Stomach (tissue), 9 donors: ENCODE measurements around the gene HEXB. TPM values are rescaled to one million over a fixed set of nuclear protein-coding genes. Genes with fewer than 3 reads are reported as not detected.

Experiments used
- DNase-seq, 2 donors: peaks; one replicate each; pipeline versions ENCODE4 v3.0.0 to v3.0.0-alpha.2; 2013 to 2019
- H3K27ac ChIP-seq, 5 donors: fragments of 200-600 bp in 4 of 5; sonication (generic) in 4 of 5; one replicate each; pipeline ENCODE4 v1.5.1; 2013 to 2019; ENCODE audit warnings: mild to moderate bottlenecking in 1 of 5, moderate library complexity in 1 of 5
- H3K27me3 ChIP-seq, 3 donors: fragments of 200-600 bp; sonication (generic); one replicate each; pipeline ENCODE4 v1.5.1; 2017 to 2019; ENCODE audit warnings: mixed run types in 1 of 3
- H3K36me3 ChIP-seq, 4 donors: fragments of 200-600 bp; sonication (generic); 1 replicate in 3 of 4; 2 replicates in 1 of 4; pipeline ENCODE4 v1.5.1; 2016 to 2019
- H3K4me1 ChIP-seq, 4 donors: fragments of 200-600 bp; sonication (generic); one replicate each; pipeline ENCODE4 v1.5.1; 2016 to 2019
- H3K4me3 ChIP-seq, 4 donors: fragments of 200-600 bp; sonication (generic) in 3 of 4; one replicate each; pipeline ENCODE4 v1.5.1; 2016 to 2019; ENCODE audit warnings: mild to moderate bottlenecking in 1 of 4
- H3K9me3 ChIP-seq, 4 donors: fragments of 200-600 bp; sonication (generic); one replicate each; pipeline ENCODE4 v1.5.1; 2016 to 2019
- EP300 ChIP-seq: sonication (generic); formaldehyde crosslinking; IDR thresholded peaks from one replicate; pipeline ENCODE4 v1.6.1; 2017; ENCODE audit warnings: antibody characterized with exemption
- POLR2A ChIP-seq, 4 donors: fragments of 450-650 bp; IDR thresholded peaks; one replicate each; pipeline ENCODE4 v1.6.1; 2016; ENCODE audit warnings: antibody characterized with exemption in 4 of 4, control low read depth in 2 of 4, mild to moderate bottlenecking in 1 of 4, moderate library complexity in 1 of 4
- POLR2AphosphoS5 ChIP-seq, 3 donors: sonication (generic); formaldehyde crosslinking; IDR thresholded peaks; one replicate each; pipeline ENCODE4 v1.6.1; 2016; ENCODE audit warnings: antibody characterized with exemption in 3 of 3
- WGBS, 5 donors: extraction: QIAGEN DNeasy Blood & Tissue Kit in 3 of 5; methylation state at CpG; one replicate each; pipeline versions ENCODE4 v1.1.5 to v1.1.7; 2013 to 2018; 5-methylcytosine and 5-hydroxymethylcytosine counted together
- intact Hi-C: fragments of 100-400 bp; cut with DNase I; formaldehyde crosslinking; loops from one replicate; pipeline ENCODE4 v1.15.1; 2023; ENCODE audit warnings: low total_unique reads
- polyA plus RNA-seq, 3 donors: library from polyadenylated mRNA; stranded (reverse); fragments of 200-250 nt; gene quantifications; one replicate each; pipeline ENCODE4 v1.2.3, GENCODE V29; 2013
- total RNA-seq, 5 donors: library from RNA; depleted of rRNA; stranded (reverse); fragments of >200 nt; gene quantifications; one replicate each; pipeline versions ENCODE4 v1.1.0 to v1.2.3, GENCODE V29; 2014 to 2016
- TF ChIP-seq, protein P1 (sequence below), 7 experiments: fragments of 450-650 bp in 4 of 7; fragments of 200-600 bp in 3 of 7; sonication (generic) in 3 of 7; IDR thresholded peaks; one replicate each; pipeline ENCODE4 v1.5.1; 2016 to 2019; ENCODE audit warnings: antibody characterized with exemption in 7 of 7, control low read depth in 2 of 7, mild to moderate bottlenecking in 1 of 7
- donor health status: healthy with polysubstance abuse.
- donor health status: Bipolar disorder and iron deficiency.
- donor health status: healthy.

The HEXB gene
- total and polyA plus RNA-seq, 8 donors, result 25.7 to 664 (median 78.1) TPM

DNA sequence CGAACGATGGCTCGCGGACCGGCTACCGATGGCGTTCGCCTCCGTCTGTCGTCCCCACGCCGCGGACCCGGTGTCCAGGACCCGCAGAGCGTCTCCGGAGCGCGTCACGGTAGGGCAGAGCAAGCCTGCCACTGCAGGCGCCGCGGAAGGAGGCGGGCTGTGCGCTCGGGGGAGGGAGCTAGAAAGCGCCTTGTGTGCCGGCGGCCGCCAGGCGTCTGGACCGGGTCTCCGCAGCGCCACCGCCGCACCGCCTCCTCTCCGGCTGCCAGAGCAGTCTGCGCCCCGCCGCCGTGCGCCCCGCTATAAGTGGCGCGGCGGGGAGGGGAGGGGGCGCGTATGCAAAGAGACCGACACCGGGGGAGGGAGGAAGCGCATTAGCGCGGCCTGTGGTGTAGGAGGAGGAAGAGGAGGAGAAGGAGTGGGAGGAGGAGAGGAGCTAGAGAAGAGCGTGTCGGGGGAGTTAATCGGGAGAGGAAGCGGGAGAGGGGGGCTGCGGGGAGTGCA, 44.5 kb upstream of the HEXB start, which contains the start of gene ENC1:
Gene ENC1 (minus strand): TSS at position 279 of the 504 bp plus-strand sequence. CDS start 4,243 bp downstream, outside the sequence.
- Histone ChIP-seq H3K36me3 (peaks cover 3 to 8% (median 6%) of the 10 kb centered on the region in 4 donors), H3K27ac (peak within 1 kb of the TSS; percentile 82 to 94 (median 91)), H3K4me3 (peak within 1 kb of the TSS; percentile 51 to 80 (median 72)), H3K4me1 (peaks cover 18 to 70% (median 51%) of the 10 kb centered on the region in 4 donors), H3K27me3 (no peaks in the 10 kb centered on the region), H3K9me3 (no peaks in the 10 kb centered on the region)
- DNase-seq, result peak; percentile 88 to 97
- TF ChIP-seq, protein P1, sequence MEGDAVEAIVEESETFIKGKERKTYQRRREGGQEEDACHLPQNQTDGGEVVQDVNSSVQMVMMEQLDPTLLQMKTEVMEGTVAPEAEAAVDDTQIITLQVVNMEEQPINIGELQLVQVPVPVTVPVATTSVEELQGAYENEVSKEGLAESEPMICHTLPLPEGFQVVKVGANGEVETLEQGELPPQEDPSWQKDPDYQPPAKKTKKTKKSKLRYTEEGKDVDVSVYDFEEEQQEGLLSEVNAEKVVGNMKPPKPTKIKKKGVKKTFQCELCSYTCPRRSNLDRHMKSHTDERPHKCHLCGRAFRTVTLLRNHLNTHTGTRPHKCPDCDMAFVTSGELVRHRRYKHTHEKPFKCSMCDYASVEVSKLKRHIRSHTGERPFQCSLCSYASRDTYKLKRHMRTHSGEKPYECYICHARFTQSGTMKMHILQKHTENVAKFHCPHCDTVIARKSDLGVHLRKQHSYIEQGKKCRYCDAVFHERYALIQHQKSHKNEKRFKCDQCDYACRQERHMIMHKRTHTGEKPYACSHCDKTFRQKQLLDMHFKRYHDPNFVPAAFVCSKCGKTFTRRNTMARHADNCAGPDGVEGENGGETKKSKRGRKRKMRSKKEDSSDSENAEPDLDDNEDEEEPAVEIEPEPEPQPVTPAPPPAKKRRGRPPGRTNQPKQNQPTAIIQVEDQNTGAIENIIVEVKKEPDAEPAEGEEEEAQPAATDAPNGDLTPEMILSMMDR (IDR thresholded peaks at IDR 0.05), result peak in 5 of 7 experiments; percentile 50 to 81 (median 68)
- TF ChIP-seq POLR2A (IDR thresholded peaks at IDR 0.05), result no peak
- peak; percentile 13 to 90 (median 80) for TF ChIP-seq POLR2AphosphoS5 (IDR thresholded peaks at IDR 0.05)
- no peak for TF ChIP-seq EP300
- intact Hi-C loops, result loop anchor here (10.0 kb wide), 1 partner anchor 606 kb away; no protein-coding TSS in a partner anchor
- 0 to 2% (median 1%) methylated on average over 31 to 59 of the region's 59 CpGs for WGBS, 5 donors

DNA sequence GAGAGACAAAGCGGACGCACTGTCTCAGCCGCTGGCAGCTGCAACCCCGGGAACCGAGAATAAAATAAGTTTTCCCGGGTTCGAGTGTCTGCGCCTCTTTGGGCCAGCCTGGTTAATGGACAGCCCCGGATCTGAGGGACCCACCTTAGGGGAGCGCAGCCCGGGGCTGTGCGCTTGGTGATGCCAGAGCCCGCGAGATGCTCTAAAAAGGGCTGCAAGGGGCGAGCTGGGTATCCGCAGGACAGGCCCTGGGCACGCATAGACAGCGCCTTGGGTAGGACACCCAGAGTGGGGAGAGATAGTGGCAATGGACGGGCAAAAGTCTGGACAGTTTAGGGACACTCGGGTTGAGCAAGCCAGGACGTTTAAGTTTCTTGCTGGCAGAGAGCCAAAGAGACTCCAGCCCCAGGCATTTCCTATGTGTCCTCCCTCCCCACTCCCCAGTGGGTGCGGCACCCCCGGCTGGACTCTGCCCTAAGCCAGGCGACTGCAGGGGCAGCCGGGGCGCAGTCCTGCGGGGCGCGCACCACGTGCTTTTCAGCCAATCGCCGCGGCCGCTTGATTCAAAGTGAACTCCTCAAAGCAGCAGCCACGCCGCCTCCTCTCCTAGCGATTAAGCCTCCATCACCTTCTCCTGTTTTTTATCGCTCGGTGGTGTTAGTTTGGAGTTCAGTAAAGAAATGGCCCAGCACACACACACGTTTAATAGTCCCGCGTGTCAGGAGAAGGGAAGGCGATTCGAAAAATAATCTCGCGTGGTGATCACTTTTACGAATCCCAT, 43.9 kb upstream of the HEXB start:
- 0 to 1% (median 0%) methylated on average over 45 to 47 of the region's 47 CpGs for WGBS, 5 donors

DNA sequence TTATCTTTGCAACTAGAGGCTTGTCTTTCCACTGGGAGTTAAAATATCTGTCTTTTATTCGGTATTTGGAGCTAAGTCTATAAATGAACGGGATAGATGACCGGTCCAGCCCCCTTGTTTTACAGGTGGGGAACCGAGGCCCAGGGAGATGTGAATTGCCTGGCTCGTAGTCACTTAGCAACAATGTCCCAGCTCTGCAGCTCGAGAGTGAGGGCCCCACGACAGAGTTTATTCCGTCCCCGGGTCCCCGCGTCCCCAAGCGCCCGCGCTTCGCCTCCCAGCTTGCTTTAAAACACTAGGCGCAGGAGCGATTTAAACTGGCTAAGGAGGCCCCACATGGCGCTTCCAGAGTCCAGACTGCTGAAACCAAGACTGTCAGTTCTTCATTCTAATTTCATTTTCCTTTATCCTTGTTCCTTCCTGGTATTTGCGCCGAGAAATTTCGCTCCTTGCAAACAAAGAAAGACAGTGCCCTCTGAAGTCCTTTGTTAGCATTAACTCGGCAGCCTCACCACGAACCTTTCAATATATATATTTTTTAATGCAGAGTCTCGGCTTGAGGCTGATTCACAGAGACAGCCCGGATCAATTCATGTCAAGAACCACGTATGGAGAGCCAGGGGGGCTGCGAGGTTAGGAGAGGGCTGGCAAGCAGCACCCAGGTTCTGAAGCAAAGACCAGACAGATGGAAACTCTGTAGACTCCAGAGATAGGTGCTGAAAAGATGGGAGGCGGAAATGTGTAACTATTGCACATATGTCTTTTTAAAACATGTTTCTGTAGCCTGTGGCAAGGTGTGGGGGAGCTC, 43.1 kb upstream of the HEXB start:
- WGBS, 5 donors, result 4 to 7% (median 4%) methylated on average over 28 of the region's 28 CpGs
- H3K4me3 ChIP-seq, result peak overlapping the region; percentile 51 to 80 (median 72)
- H3K27ac ChIP-seq, result peak overlapping the region; percentile 82 to 94 (median 91)
- no peaks in the 10 kb centered on the region for H3K27me3 ChIP-seq
- TF ChIP-seq, protein P1 (IDR thresholded peaks at IDR 0.05), result peak in 5 of 7 experiments; percentile 31 to 65 (median 58)
- TF ChIP-seq POLR2AphosphoS5 (IDR thresholded peaks at IDR 0.05), result peak in 1 of 3 donors; percentile 30
- TF ChIP-seq POLR2A (IDR thresholded peaks at IDR 0.05), result no peak
- no peak for TF ChIP-seq EP300
- H3K4me1 ChIP-seq, result peaks cover 18 to 56% (median 42%) of the 10 kb centered on the region in 4 donors
- no peaks in the 10 kb centered on the region for H3K36me3 ChIP-seq
- DNase-seq, result peak; percentile 51 to 92
- no peaks in the 10 kb centered on the region for H3K9me3 ChIP-seq
- intact Hi-C loops, result loop anchor here (10.0 kb wide), 1 partner anchor 607 kb away; no protein-coding TSS in a partner anchor

More for the DNA sequence above, 43.9 kb upstream of the HEXB start:
- Histone ChIP-seq H3K4me1 (peaks cover 18 to 64% (median 44%) of the 10 kb centered on the region in 4 donors), H3K9me3 (no peaks in the 10 kb centered on the region), H3K36me3 (peaks cover 0 to 1% (median under 1%) of the 10 kb centered on the region in 4 donors), H3K27me3 (no peaks in the 10 kb centered on the region), H3K4me3 (peak overlapping the region; percentile 51 to 80 (median 72)), H3K27ac (peak overlapping the region; percentile 82 to 94 (median 91))
- peak; percentile 80 to 94 for DNase-seq
- TF ChIP-seq POLR2A (IDR thresholded peaks at IDR 0.05) (no peak), POLR2AphosphoS5 (IDR thresholded peaks at IDR 0.05) (peak in 2 of 3 donors; percentile 46 to 66)
- intact Hi-C loops, result loop anchor here (10.0 kb wide), 1 partner anchor 606 kb away; no protein-coding TSS in a partner anchor

DNA sequence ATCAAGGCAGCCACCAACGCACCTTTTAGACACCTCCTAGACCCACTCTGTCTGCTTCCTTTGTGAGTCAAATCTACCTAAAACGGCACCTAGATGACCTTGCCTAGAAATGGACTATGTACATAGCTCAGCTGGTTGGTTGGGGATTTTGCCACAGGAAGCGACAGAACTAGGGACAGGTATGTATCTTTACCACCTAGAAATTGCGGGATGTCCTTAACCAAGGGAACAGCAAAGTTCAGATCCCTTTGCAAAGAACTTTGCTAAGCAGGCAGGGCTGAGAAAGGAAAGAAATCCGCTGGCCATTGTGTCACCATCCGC, 42.5 kb upstream of the HEXB start:
- intact Hi-C loops, result loop anchor here (10.0 kb wide), 1 partner anchor 608 kb away; no protein-coding TSS in a partner anchor

More for the DNA sequence above, 42.5 kb upstream of the HEXB start:
- Histone ChIP-seq H3K9me3 (no peaks in the 10 kb centered on the region), H3K4me1 (peaks cover 18 to 50% (median 39%) of the 10 kb centered on the region in 4 donors), H3K27me3 (no peaks in the 10 kb centered on the region), H3K4me3 (no peak overlapping the region), H3K36me3 (no peaks in the 10 kb centered on the region), H3K27ac (peak overlapping the region in 3 of 5 donors; percentile 91 to 94 (median 93))
- TF ChIP-seq, protein P1 (IDR thresholded peaks at IDR 0.05), result no peak
- TF ChIP-seq POLR2AphosphoS5 (IDR thresholded peaks at IDR 0.05) (no peak), EP300 (no peak), POLR2A (IDR thresholded peaks at IDR 0.05) (no peak)
- WGBS, 5 donors, result 49 to 69% (median 53%) methylated on average over 6 of the region's 6 CpGs
- no peak for DNase-seq
